OCI-LY3 (cell line): ENCODE measurements around the gene ZBTB18.

Source experiments
- EZH2phosphoT487 ChIP-seq: fragments of 200-600 bp; shearing (Covaris generic); IDR thresholded peaks from 2 replicates; pipeline ENCODE4 v1.6.1; 2018; ENCODE audit warnings: antibody characterized with exemption, mixed run types, low read depth
- TF ChIP-seq, protein P1 (sequence below): fragments of 200-600, 300-600 bp; sonication (generic); IDR thresholded peaks from 2 replicates; pipeline ENCODE4 v1.5.1; 2014; ENCODE audit warnings: antibody characterized with exemption, low read length, low read depth

DNA sequence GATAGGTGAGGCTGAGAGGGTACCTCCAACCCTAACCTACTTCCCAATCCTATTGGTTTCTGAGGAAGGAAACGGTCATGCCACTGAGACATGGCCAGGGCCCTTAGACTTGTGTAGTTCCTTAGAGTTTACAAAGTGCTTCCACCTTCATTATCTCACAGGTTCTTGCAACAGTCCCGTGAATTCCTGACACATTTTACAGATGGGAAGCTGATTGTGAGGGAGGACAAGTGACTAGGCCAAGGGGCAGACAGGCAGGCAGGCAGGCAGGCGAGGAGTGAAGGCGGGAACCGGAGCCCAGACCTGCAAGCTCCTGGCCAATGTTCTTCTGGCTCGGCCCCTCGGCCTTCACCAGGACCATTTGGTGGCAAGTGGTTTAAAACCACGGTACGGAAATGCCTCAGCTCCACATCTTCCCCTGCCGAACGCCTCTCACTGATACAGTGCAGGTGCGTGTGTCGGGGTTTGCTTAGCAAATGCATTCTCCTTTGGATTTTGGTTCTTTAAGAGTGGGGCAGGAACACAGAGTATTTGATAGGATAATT lies 45.1 kb downstream of the ZBTB18 start:
- TF ChIP-seq, protein P1, sequence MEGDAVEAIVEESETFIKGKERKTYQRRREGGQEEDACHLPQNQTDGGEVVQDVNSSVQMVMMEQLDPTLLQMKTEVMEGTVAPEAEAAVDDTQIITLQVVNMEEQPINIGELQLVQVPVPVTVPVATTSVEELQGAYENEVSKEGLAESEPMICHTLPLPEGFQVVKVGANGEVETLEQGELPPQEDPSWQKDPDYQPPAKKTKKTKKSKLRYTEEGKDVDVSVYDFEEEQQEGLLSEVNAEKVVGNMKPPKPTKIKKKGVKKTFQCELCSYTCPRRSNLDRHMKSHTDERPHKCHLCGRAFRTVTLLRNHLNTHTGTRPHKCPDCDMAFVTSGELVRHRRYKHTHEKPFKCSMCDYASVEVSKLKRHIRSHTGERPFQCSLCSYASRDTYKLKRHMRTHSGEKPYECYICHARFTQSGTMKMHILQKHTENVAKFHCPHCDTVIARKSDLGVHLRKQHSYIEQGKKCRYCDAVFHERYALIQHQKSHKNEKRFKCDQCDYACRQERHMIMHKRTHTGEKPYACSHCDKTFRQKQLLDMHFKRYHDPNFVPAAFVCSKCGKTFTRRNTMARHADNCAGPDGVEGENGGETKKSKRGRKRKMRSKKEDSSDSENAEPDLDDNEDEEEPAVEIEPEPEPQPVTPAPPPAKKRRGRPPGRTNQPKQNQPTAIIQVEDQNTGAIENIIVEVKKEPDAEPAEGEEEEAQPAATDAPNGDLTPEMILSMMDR = no peak
- TF ChIP-seq EZH2phosphoT487 = no peak
